OCI-LY1 (cell line): ENCODE results near the gene CACNA2D4.

ENCODE experiments used
- H2AFZ ChIP-seq: fragments of 200-600 bp; sonication (generic), shearing (Covaris generic); 2 replicates; pipeline ENCODE4 v1.6.0; 2014; ENCODE audit warnings: antibody characterized with exemption, mild to moderate bottlenecking, low read length
- H3F3A ChIP-seq: fragments of 200-600 bp; sonication (generic), shearing (Covaris generic); 2 replicates; pipeline ENCODE4 v1.6.0; 2014; ENCODE audit warnings: mild to moderate bottlenecking, antibody characterized with exemption, low read length, moderate library complexity; ENCODE audit not compliant: insufficient read depth
- H3K27ac ChIP-seq: fragments of 200-600 bp; sonication (generic); 2 replicates; pipeline ENCODE4 v1.5.1; 2014; ENCODE audit warnings: low read length, mixed run types, mild to moderate bottlenecking, low read depth; ENCODE audit not compliant: poor library complexity, severe bottlenecking
- H3K27me3 ChIP-seq: fragments of 200-600 bp; sonication (generic); 2 replicates; pipeline ENCODE4 v1.6.0; 2014; ENCODE audit warnings: antibody characterized with exemption, mild to moderate bottlenecking, low read length, moderate library complexity; ENCODE audit not compliant: insufficient read depth
- H3K36me3 ChIP-seq: fragments of 200-600 bp; sonication (generic); 2 replicates; pipeline ENCODE4 v1.6.1; 2014; ENCODE audit warnings: mild to moderate bottlenecking, antibody characterized with exemption, low read length, moderate library complexity, mixed read lengths; ENCODE audit not compliant: insufficient read depth
- H3K4me1 ChIP-seq: fragments of 200-600 bp; sonication (generic); 2 replicates; pipeline ENCODE4 v1.5.1; 2014; ENCODE audit warnings: mild to moderate bottlenecking, low read length, moderate library complexity; ENCODE audit not compliant: insufficient read depth, severe bottlenecking
- H3K4me2 ChIP-seq: fragments of 200-600 bp; sonication (generic), shearing (Covaris generic); 2 replicates; pipeline ENCODE4 v1.6.1; 2014; ENCODE audit warnings: low read length
- H3K4me3 ChIP-seq: fragments of 200-600 bp; sonication (generic); 2 replicates; pipeline ENCODE4 v1.5.1; 2014; ENCODE audit warnings: low read length, low read depth, mild to moderate bottlenecking, mixed read lengths; ENCODE audit not compliant: poor library complexity, severe bottlenecking
- H3K79me2 ChIP-seq: fragments of 200-600 bp; shearing (Covaris generic); 2 replicates; pipeline ENCODE4 v1.6.1; 2016; ENCODE audit warnings: mixed run types, low read length, mixed read lengths; ENCODE audit not compliant: insufficient read depth
- H3K9ac ChIP-seq: fragments of 200-600 bp; sonication (generic), shearing (Covaris generic); 2 replicates; pipeline ENCODE4 v1.6.1; 2014; ENCODE audit warnings: mild to moderate bottlenecking, low read length, mixed read lengths
- H3K9me2 ChIP-seq: fragments of 200-600 bp; sonication (generic), shearing (Covaris generic); 2 replicates; pipeline ENCODE4 v1.6.1; 2014; ENCODE audit warnings: low read depth, mild to moderate bottlenecking, low read length, mixed read lengths
- H3K9me3 ChIP-seq: fragments of 200-600 bp; shearing (Covaris generic); 2 replicates; pipeline ENCODE4 v1.6.1; 2014; ENCODE audit warnings: low read length, mixed read lengths
- H4K20me1 ChIP-seq: fragments of 200-600 bp; sonication (generic), shearing (Covaris generic); 2 replicates; pipeline ENCODE4 v1.6.0; 2016; ENCODE audit warnings: mild to moderate bottlenecking, low read length; ENCODE audit not compliant: insufficient read depth
- CTCF ChIP-seq: fragments of 200-600 bp; sonication (generic), shearing (Covaris generic); IDR thresholded peaks from 2 replicates; pipeline ENCODE4 v1.5.1; 2017; ENCODE audit warnings: mild to moderate bottlenecking, antibody characterized with exemption, low read length, moderate library complexity, mixed read lengths
- EZH2 ChIP-seq: fragments of 200-600 bp; sonication (generic), shearing (Covaris generic); IDR thresholded peaks from 2 replicates; pipeline ENCODE4 v1.8.0; 2017; ENCODE audit warnings: borderline replicate concordance, mixed run types, mild to moderate bottlenecking, antibody characterized with exemption, low read length, moderate library complexity, mixed read lengths

Gene CACNA2D4

GRCh38 chr12:1844223-1844622, 74.2 kb downstream of the CACNA2D4 start:
- Histone ChIP-seq H3K36me3 (no peaks in the 10 kb centered on the region), H4K20me1 (no peaks in the 10 kb centered on the region), H3K4me3 (no peak overlapping the region), H2AFZ (no peak overlapping the region), H3K9me3 (no peaks in the 10 kb centered on the region), H3K4me1 (no peaks in the 10 kb centered on the region), H3F3A (no peaks in the 10 kb centered on the region), H3K9ac (no peak overlapping the region), H3K9me2 (no peaks in the 10 kb centered on the region), H3K27me3 (peaks cover 19% of the 10 kb centered on the region; the same call in 1 of the 2 replicates), H3K4me2 (no peak overlapping the region), H3K27ac (no peak overlapping the region), H3K79me2 (no peaks in the 10 kb centered on the region)
- TF ChIP-seq CTCF: no peak
- no peak for TF ChIP-seq EZH2

GRCh38 chr12:1843641-1844005, 74.8 kb downstream of the CACNA2D4 start:
- H3K27me3 ChIP-seq: peaks cover 19% of the 10 kb centered on the region; the same call in 1 of the 2 replicates
- no peak overlapping the region for H3K4me3 ChIP-seq
- TF ChIP-seq CTCF: no peak
- TF ChIP-seq EZH2: no peak
- no peaks in the 10 kb centered on the region for H3K4me1 ChIP-seq
- H3K27ac ChIP-seq: no peak overlapping the region
- no peak overlapping the region for H2AFZ ChIP-seq
- H3K9me3 ChIP-seq: no peaks in the 10 kb centered on the region
- H4K20me1 ChIP-seq: no peaks in the 10 kb centered on the region
- no peaks in the 10 kb centered on the region for H3F3A ChIP-seq
- H3K36me3 ChIP-seq: no peaks in the 10 kb centered on the region
- no peak overlapping the region for H3K9ac ChIP-seq
- H3K9me2 ChIP-seq: no peaks in the 10 kb centered on the region
- no peaks in the 10 kb centered on the region for H3K79me2 ChIP-seq
- no peak overlapping the region for H3K4me2 ChIP-seq

GRCh38 chr12:1842905-1843640, 75.4 kb downstream of the CACNA2D4 start:
- H3K4me3 ChIP-seq: no peak overlapping the region
- H3K4me1 ChIP-seq: no peaks in the 10 kb centered on the region
- no peak overlapping the region for H3K27ac ChIP-seq
- peaks cover 19% of the 10 kb centered on the region; the same call in 1 of the 2 replicates for H3K27me3 ChIP-seq
- no peaks in the 10 kb centered on the region for H3K9me3 ChIP-seq
- H4K20me1 ChIP-seq: no peaks in the 10 kb centered on the region
- no peaks in the 10 kb centered on the region for H3K9me2 ChIP-seq
- H2AFZ ChIP-seq: no peak overlapping the region
- no peak for TF ChIP-seq CTCF
- no peak for TF ChIP-seq EZH2
- no peaks in the 10 kb centered on the region for H3F3A ChIP-seq
- H3K79me2 ChIP-seq: no peaks in the 10 kb centered on the region
- H3K4me2 ChIP-seq: no peak overlapping the region
- H3K36me3 ChIP-seq: no peaks in the 10 kb centered on the region
- H3K9ac ChIP-seq: no peak overlapping the region
